ENCODE results near the gene LIMA1. TPM values are rescaled to one million over a fixed set of nuclear protein-coding genes. Genes with fewer than 3 reads are reported as not detected.
A peak's percentile ranks its signal among the peaks of the same experiment; 100 is the strongest.

LIMA1 gene
- total RNA-seq, 1 donor from 2014 or later: 12.6 TPM

GRCh38 chr12:50192908-50193307 lies 90.4 kb downstream of the LIMA1 start:
- FAIRE-seq: no peak
- DNase-seq (ENCODE audit: low spot score in 2 of 2): no peak

GRCh38 chr12:50192236-50192635 lies 91.1 kb downstream of the LIMA1 start:
- DNase-seq (ENCODE audit: low spot score in 2 of 2): no peak
- no peak for FAIRE-seq

- DNase-seq (ENCODE audit: low spot score in 2 of 2) (no peak), FAIRE-seq (no peak)
These were observed 92.5 kb downstream of the LIMA1 start for GRCh38 chr12:50190859-50191258.

- DNase-seq (ENCODE audit: low spot score in 2 of 2) (no peak), FAIRE-seq (no peak)
These were observed 94.3 kb downstream of the LIMA1 start for GRCh38 chr12:50188875-50189575.

- DNase-seq (ENCODE audit: low spot score in 2 of 2): no peak
- FAIRE-seq: no peak
These were observed 95.0 kb downstream of the LIMA1 start for GRCh38 chr12:50188241-50188781.

- no peak for FAIRE-seq
- no peak for DNase-seq (ENCODE audit: low spot score in 2 of 2)
These were observed 96.0 kb downstream of the LIMA1 start for GRCh38 chr12:50187084-50187900.

GRCh38 chr12:50186681-50187080 lies 96.6 kb downstream of the LIMA1 start:
- FAIRE-seq: no peak
- no peak for DNase-seq (ENCODE audit: low spot score in 2 of 2)

GRCh38 chr12:50185970-50186663 lies 97.2 kb downstream of the LIMA1 start:
- no peak for DNase-seq (ENCODE audit: low spot score in 2 of 2)
- no peak for FAIRE-seq

- DNase-seq (ENCODE audit: low spot score in 2 of 2) (no peak), FAIRE-seq (no peak)
These were observed 97.9 kb downstream of the LIMA1 start for GRCh38 chr12:50185301-50185895.

GRCh38 chr12:50184261-50184660 lies 99.1 kb downstream of the LIMA1 start:
- DNase-seq (ENCODE audit: low spot score in 2 of 2) (no peak), FAIRE-seq (no peak)

- FAIRE-seq: no peak
- DNase-seq (ENCODE audit: low spot score in 2 of 2): no peak
These were observed 100.9 kb downstream of the LIMA1 start for GRCh38 chr12:50182461-50182860.

- FAIRE-seq: no peak
- no peak for DNase-seq (ENCODE audit: low spot score in 2 of 2)
These were observed 101.6 kb downstream of the LIMA1 start for GRCh38 chr12:50181691-50182090.

GRCh38 chr12:50175716-50176026 lies 107.6 kb downstream of the LIMA1 start:
- FAIRE-seq (no peak), DNase-seq (ENCODE audit: low spot score in 2 of 2) (no peak)

GRCh38 chr12:50174971-50175715 lies 108.2 kb downstream of the LIMA1 start:
- peak; percentile 79 for FAIRE-seq
- peak; percentile 29 to 51 for DNase-seq (ENCODE audit: low spot score in 2 of 2)

- FAIRE-seq (no peak), DNase-seq (ENCODE audit: low spot score in 2 of 2) (peak; percentile 96 to 98)
These were observed 116.1 kb downstream of the LIMA1 start, which contains the start of gene CERS5 for GRCh38 chr12:50167049-50167828. Gene CERS5 (minus strand): TSS chr12:50167369. CDS start chr12:50167297, 72 bp downstream.

- no peak for FAIRE-seq
- no peak for DNase-seq (ENCODE audit: low spot score in 2 of 2)
These were observed 116.6 kb downstream of the LIMA1 start for GRCh38 chr12:50166799-50167048.

GRCh38 chr12:50164963-50165362 lies 118.4 kb downstream of the LIMA1 start:
- FAIRE-seq (no peak), DNase-seq (ENCODE audit: low spot score in 2 of 2) (no peak)

- DNase-seq (ENCODE audit: low spot score in 2 of 2) (no peak), FAIRE-seq (no peak)
These were observed 121.1 kb downstream of the LIMA1 start for GRCh38 chr12:50162230-50162629.

GRCh38 chr12:50160643-50161042 lies 122.7 kb downstream of the LIMA1 start:
- FAIRE-seq (no peak), DNase-seq (ENCODE audit: low spot score in 2 of 2) (no peak)
